ENCODE measurements around the gene SYNDIG1. TPM values are rescaled to one million over a fixed set of nuclear protein-coding genes. Genes with fewer than 3 reads are reported as not detected.

Gene SYNDIG1
- total and polyA plus RNA-seq, 2 of the 4 experiments (the other 2 are of a cell fraction), result not detected

DNA sequence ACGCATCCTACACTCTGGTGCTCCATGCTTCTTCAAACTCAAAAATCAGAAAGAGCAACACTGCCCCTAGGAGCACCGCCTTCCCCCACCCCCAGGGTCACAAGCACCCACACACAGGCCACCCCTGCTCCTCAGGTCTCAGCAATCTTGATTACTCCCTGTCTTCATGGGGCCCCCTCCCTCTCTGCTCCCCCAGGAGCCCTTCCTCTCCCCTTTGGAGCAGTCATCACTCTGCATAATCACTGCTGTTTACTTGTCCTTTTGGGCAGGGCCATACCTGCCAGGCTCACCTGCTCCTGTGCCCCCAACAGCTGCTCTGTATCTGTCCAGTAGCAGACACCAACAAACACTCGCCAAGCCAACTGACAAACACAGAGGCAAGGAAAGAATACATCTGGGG is 7.6 kb upstream of the SYNDIG1 start:
- TF ChIP-seq MXI1 (IDR thresholded peaks at IDR 0.05; ENCODE audit: borderline replicate concordance, low read depth, low read length), result no peak
- no peak for TF ChIP-seq FOS (IDR thresholded peaks at IDR 0.05; ENCODE audit: low read depth, low read length)
- TF ChIP-seq BHLHE40 (IDR thresholded peaks at IDR 0.05; ENCODE audit: low read depth, low read length), result no peak
- Histone ChIP-seq H3K36me3 (ENCODE audit: control insufficient read depth, insufficient read depth, low read length) (no peaks in the 10 kb centered on the region), H3K9me1 (ENCODE audit: insufficient read depth, low read length) (no peaks in the 10 kb centered on the region), H3K79me1 (ENCODE audit: low read depth in 1 of 2, low read length in 2 of 2) (no peaks in the 10 kb centered on the region), H3K18ac (ENCODE audit: low read depth, low read length) (no peak overlapping the region), H3K4me3 (ENCODE audit: insufficient read depth, low read depth, low read length) (no peak overlapping the region), H4K20me1 (ENCODE audit: insufficient read depth, low read length) (no peaks in the 10 kb centered on the region), H2AK9ac (replicated peaks; ENCODE audit: low read depth, low read length, poor library complexity) (no peak overlapping the region), H2BK20ac (ENCODE audit: low read depth, low read length) (no peak overlapping the region), H3K56ac (ENCODE audit: extremely low read depth, insufficient read depth, low read length) (no peak overlapping the region), H3K14ac (replicated peaks; ENCODE audit: low read depth, low read length) (no peak overlapping the region), H3K27ac (ENCODE audit: insufficient read depth, low read length) (no peak overlapping the region), H3K4ac (ENCODE audit: low read depth, low read length) (no peak overlapping the region), H2BK15ac (ENCODE audit: low read depth, low read length) (no peak overlapping the region), H3K4me2 (ENCODE audit: low read depth, low read length) (no peak overlapping the region), H2AK5ac (ENCODE audit: low read depth, low read length) (no peak overlapping the region), H2BK120ac (ENCODE audit: low read depth, low read length) (no peak overlapping the region), H3K4me1 (ENCODE audit: control insufficient read depth, insufficient read depth, low read length) (no peaks in the 10 kb centered on the region), H4K8ac (ENCODE audit: low read depth in 2 of 2, low read length in 2 of 2) (no peak overlapping the region), H4K91ac (ENCODE audit: insufficient read depth, low read depth, low read length) (no peak overlapping the region), H3K9ac (ENCODE audit: low read depth, low read length) (no peak overlapping the region), H2BK5ac (ENCODE audit: low read depth, low read length, poor library complexity, severe bottlenecking) (no peak overlapping the region), H4K5ac (ENCODE audit: low read depth, low read length) (no peak overlapping the region), H3K9me3 (ENCODE audit: control insufficient read depth, insufficient read depth, low read length) (no peaks in the 10 kb centered on the region), H3K27me3 (ENCODE audit: control insufficient read depth, insufficient read depth, low read length) (peaks cover 3% of the 10 kb centered on the region; the same call in 1 of the 2 replicates), H2AFZ (replicated peaks; ENCODE audit: low read length, poor library complexity) (peak overlapping the region; percentile 19), H3K23ac (ENCODE audit: low read depth, low read length) (no peak overlapping the region)
- no peak for ATAC-seq (ENCODE audit: low read depth)
- intact Hi-C loops (cut with micrococcal nuclease), result no loop called here
- ChIA-PET POLR2A (ENCODE audit: unreplicated experiment) (no interaction called here), CTCF (no interaction called here)
- dilution Hi-C loops (cut with HindIII; ENCODE audit: low sequenced_read_pairs, unreplicated experiment), result no loop called here
- in situ Hi-C loops (cut with MboI; ENCODE audit: low sequenced_read_pairs), result no loop called here
- no peak for DNase-seq
- no TSS peak for BruUV-seq (replicated peaks)
- no CpG with 5 or more reads among the region's 3 CpGs for WGBS, 2 experiments (ENCODE audit: extremely low coverage in 2 of 2, insufficient read length in 1 of 2)

All from IMR-90 (cell line).